ENCODE measurements around the gene RORC. TPM values are rescaled to one million over a fixed set of nuclear protein-coding genes. Genes with fewer than 3 reads are reported as not detected.
A peak's percentile ranks its signal among the peaks of the same experiment; 100 is the strongest.
"Not testable (repeated sequence)": the region's sequence is repeated elsewhere in the genome, so short reads cannot be mapped to it uniquely, and the experiment has no call there.

The RORC gene
- total and polyA plus RNA-seq, 2 donors = 19.9 to 56.8 TPM

DNA sequence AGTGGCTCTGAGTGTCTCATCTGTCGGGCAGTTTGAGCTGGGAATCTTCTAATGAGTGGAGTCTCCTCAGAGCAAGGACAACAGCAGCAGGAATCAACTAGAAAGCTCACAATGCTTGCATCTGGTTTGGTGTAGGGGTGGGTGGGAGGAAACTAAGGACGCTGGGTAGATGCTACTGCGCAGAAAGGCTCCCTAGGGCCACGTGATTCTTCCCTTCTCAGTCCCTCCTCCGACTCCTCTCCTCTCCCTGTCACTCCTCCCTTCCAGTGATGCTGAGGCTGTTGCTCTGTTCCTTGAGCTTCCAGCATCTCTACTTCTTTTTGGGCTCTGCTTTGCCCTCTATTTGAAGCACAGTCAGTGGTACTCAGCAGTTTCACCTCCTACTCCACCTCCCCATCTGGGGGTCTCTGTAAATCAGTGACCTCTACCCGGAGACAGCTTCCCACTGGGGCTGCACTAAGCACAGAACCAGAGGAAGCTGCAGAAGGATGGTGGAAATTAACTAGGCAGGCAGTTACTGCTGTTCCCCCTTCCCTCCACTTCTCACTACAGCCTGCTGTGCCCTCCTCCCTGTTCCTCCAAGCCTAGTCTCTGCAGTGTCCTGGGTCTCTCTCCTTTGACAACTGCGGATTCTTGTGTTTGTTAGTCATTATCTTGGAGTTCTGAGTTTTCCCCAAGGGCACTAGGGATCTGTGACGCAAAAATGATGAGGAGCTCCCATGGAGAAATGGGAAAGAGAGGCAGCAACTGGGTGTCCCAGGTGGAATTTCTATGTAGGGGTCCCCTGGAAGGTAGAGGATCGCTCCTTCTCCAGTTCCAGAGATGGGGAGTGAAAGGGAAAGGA lies 32.2 kb downstream of the RORC start:
- Histone ChIP-seq H3K27ac (ENCODE audit: low read depth in 1 of 2, low read length in 1 of 2) (no peak overlapping the region), H3K9me3 (ENCODE audit: control insufficient read depth in 2 of 2, insufficient read depth in 1 of 2, low read length in 1 of 2) (no peaks in the 10 kb centered on the region), H3K27me3 (ENCODE audit: control insufficient read depth in 2 of 2, insufficient read depth in 1 of 2, low read length in 1 of 2) (peaks cover 0 to 5% of the 10 kb centered on the region in 2 donors), H3K4me1 (ENCODE audit: control insufficient read depth in 2 of 2, insufficient read depth in 2 of 2, low read length in 2 of 2) (peaks cover 0 to 15% of the 10 kb centered on the region in 2 donors), H3K36me3 (ENCODE audit: control insufficient read depth in 2 of 2, insufficient read depth in 2 of 2, low read length in 1 of 2) (peaks cover 0 to 3% of the 10 kb centered on the region in 2 donors), H3K4me3 (ENCODE audit: low read length in 2 of 2) (no peak overlapping the region)
- DNase-seq (ENCODE audit: low read depth in 6 of 9, low spot score in 9 of 9) = no peak
- WGBS = 87% methylated on average over 9 of the region's 9 CpGs

DNA sequence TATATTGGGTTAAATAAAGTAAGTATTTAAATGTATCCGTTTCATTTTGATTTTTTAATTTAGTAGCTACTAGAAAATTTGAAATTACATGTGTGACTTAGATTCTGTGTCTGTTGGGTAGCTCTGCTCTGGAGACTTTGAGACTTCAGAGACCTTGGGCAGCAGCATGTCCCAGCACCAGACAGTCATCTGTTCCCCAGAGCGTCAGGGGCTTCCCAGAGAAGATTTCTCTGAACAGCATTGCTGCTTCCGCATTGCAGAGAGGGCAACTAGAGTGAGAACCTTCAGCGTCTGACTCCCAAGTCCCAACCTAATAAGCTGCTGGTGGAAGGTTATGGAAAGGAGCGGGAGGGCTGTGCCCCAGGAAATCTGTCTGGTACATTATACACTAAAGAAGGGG lies 33.0 kb downstream of the RORC start:
- peaks cover 0 to 15% of the 10 kb centered on the region in 2 donors for H3K4me1 ChIP-seq (ENCODE audit: control insufficient read depth in 2 of 2, insufficient read depth in 2 of 2, low read length in 2 of 2)
- WGBS = 96% methylated on average over 5 of the region's 5 CpGs
- peaks cover 0 to 1% of the 10 kb centered on the region in 2 donors for H3K36me3 ChIP-seq (ENCODE audit: control insufficient read depth in 2 of 2, insufficient read depth in 2 of 2, low read length in 1 of 2)
- no peak overlapping the region for H3K4me3 ChIP-seq (ENCODE audit: low read length in 2 of 2)
- no peaks in the 10 kb centered on the region for H3K9me3 ChIP-seq (ENCODE audit: control insufficient read depth in 2 of 2, insufficient read depth in 1 of 2, low read length in 1 of 2)
- no peak overlapping the region for H3K27ac ChIP-seq (ENCODE audit: low read depth in 1 of 2, low read length in 1 of 2)
- no peak for DNase-seq (ENCODE audit: low read depth in 6 of 9, low spot score in 9 of 9)
- peaks cover 0 to 5% of the 10 kb centered on the region in 2 donors for H3K27me3 ChIP-seq (ENCODE audit: control insufficient read depth in 2 of 2, insufficient read depth in 1 of 2, low read length in 1 of 2)

DNA sequence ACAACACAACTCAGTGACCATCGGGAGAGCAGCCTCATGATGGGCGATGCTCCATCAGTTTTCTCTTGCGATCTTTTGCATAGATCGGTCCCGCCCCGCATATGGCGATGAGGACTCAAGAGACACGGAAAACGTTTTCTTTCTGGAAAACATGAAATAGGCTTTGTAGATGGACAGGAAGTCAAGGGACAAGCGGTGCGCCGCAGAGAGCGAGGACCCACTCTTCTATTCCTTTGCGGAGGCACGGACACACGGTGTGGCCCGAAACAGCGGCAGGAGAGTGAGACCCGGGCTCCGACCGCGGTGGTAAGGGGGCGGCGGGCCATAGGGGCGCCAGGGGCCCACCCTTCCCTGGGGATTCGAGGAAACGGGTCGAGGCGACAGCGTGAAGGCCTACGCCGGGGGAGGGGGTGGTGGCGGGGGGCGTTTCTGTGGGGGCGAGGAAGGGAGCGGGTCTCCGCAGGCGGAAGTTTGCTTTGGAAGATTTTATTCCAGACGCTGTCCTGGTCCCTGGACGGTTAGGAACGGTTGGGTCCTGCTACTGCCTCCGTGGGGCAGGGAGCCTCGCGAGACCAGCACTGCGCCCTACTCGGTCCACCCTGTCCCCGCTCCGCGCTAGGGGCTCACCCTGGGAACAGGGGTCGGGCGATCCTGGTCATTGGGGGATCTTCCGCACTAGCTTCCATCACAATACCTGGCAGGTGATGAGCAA lies 40.5 kb downstream of the RORC start:
- DNase-seq (ENCODE audit: low read depth in 6 of 9, low spot score in 9 of 9) = no peak
- Histone ChIP-seq H3K4me3 (ENCODE audit: low read length in 2 of 2) (peak overlapping the region; percentile 66 to 87), H3K4me1 (ENCODE audit: control insufficient read depth in 2 of 2, insufficient read depth in 2 of 2, low read length in 2 of 2) (peaks cover 0 to 10% of the 10 kb centered on the region in 2 donors), H3K27me3 (ENCODE audit: control insufficient read depth in 2 of 2, insufficient read depth in 1 of 2, low read length in 1 of 2) (peaks cover 0 to 8% of the 10 kb centered on the region in 2 donors), H3K27ac (ENCODE audit: low read depth in 1 of 2, low read length in 1 of 2) (peak overlapping the region in 1 of 2 donors; percentile 63), H3K36me3 (ENCODE audit: control insufficient read depth in 2 of 2, insufficient read depth in 2 of 2, low read length in 1 of 2) (no peaks in the 10 kb centered on the region), H3K9me3 (ENCODE audit: control insufficient read depth in 2 of 2, insufficient read depth in 1 of 2, low read length in 1 of 2) (no peaks in the 10 kb centered on the region)
- 2% methylated on average over 52 of the region's 52 CpGs for WGBS

DNA sequence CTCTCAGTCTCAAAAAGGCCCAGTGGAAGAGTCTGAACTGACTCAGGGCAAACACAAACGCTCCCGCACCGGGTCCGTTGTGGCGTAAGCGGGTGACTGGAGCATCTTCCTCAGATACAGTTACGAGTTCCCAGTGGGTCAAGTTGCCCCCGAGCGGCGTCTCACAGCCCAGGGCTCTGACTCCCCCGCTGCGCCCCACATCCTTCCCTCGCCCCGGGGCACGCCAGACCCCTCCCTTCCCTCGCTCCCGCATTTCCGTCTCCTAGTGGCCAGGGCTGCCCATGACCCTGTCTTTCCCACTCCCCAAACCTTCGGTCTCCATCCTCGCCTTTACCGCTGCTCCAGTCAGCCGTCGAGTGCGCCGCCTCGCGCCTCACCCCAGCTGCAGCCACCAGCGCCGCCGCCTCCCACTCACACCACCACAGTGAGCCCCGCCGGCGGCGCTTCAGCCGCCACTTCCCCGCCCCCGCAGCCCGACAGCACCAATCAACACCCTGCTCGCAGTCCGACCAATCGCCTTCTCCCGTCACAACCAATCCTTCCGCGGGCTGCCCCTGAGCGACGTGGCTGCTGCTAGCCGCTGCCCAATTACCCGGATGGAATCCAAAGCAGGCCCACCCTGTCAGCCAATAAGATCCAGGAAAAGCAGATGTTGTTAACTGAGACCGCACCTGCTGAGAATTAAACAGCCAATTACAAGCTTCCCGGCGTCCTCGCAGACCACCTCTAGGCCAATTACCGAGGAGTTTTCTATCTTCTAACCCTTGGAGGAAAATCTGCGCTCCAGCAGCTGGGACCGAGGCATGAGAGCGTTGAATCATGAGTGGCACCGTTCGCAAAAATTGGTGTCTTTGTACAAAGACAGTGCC lies 41.3 kb downstream of the RORC start, which contains the start of gene TDRKH:
Gene TDRKH (minus strand): TSS at position 430 of the 869 bp plus-strand sequence. CDS start 7,478 bp downstream, outside the sequence.
- WGBS = under 1% methylated on average over 58 of the region's 58 CpGs
- Histone ChIP-seq H3K4me1 (ENCODE audit: control insufficient read depth in 2 of 2, insufficient read depth in 2 of 2, low read length in 2 of 2) (peaks cover 0 to 10% of the 10 kb centered on the region in 2 donors), H3K4me3 (ENCODE audit: low read length in 2 of 2) (peak within 1 kb of the TSS; percentile 66 to 87), H3K27me3 (ENCODE audit: control insufficient read depth in 2 of 2, insufficient read depth in 1 of 2, low read length in 1 of 2) (peaks cover 0 to 8% of the 10 kb centered on the region in 2 donors), H3K27ac (ENCODE audit: low read depth in 1 of 2, low read length in 1 of 2) (peak within 1 kb of the TSS; percentile 63 to 70), H3K36me3 (ENCODE audit: control insufficient read depth in 2 of 2, insufficient read depth in 2 of 2, low read length in 1 of 2) (no peaks in the 10 kb centered on the region), H3K9me3 (ENCODE audit: control insufficient read depth in 2 of 2, insufficient read depth in 1 of 2, low read length in 1 of 2) (no peaks in the 10 kb centered on the region)
- peak; percentile 87 to 99 (median 97) for DNase-seq (ENCODE audit: low read depth in 6 of 9, low spot score in 9 of 9)

DNA sequence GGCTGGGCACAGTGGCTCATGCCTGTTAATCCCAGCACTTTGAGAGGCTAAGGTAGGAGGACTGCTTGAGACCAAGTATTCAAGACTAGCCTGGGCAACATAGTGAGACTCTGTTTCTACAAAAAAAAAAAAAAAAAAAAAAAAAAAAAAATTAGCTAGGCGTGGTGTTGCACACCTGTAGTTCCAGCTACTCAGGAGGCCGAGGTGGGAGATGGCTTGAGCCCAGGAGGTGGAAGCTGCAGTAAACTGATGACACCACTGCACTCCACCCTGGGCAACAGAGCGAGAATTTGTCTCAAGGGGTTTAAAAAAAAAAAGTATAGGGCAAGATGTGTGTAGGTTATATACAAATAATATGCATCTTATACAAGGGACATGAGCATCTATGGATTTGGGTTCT lies 43.9 kb downstream of the RORC start:
- H3K27me3 ChIP-seq (ENCODE audit: control insufficient read depth in 2 of 2, insufficient read depth in 1 of 2, low read length in 1 of 2) = peaks cover 0 to 8% of the 10 kb centered on the region in 2 donors
- H3K4me1 ChIP-seq (ENCODE audit: control insufficient read depth in 2 of 2, insufficient read depth in 2 of 2, low read length in 2 of 2) = peaks cover 0 to 10% of the 10 kb centered on the region in 2 donors
- no peak overlapping the region for H3K4me3 ChIP-seq (ENCODE audit: low read length in 2 of 2)
- H3K36me3 ChIP-seq (ENCODE audit: control insufficient read depth in 2 of 2, insufficient read depth in 2 of 2, low read length in 1 of 2) = peaks cover 0 to under 1% of the 10 kb centered on the region in 2 donors
- DNase-seq (ENCODE audit: low read depth in 6 of 9, low spot score in 9 of 9) = no peak
- H3K27ac ChIP-seq (ENCODE audit: low read depth in 1 of 2, low read length in 1 of 2) = no peak overlapping the region
- WGBS = 93% methylated on average over 3 of the region's 3 CpGs
- H3K9me3 ChIP-seq (ENCODE audit: control insufficient read depth in 2 of 2, insufficient read depth in 1 of 2, low read length in 1 of 2) = no peaks in the 10 kb centered on the region

DNA sequence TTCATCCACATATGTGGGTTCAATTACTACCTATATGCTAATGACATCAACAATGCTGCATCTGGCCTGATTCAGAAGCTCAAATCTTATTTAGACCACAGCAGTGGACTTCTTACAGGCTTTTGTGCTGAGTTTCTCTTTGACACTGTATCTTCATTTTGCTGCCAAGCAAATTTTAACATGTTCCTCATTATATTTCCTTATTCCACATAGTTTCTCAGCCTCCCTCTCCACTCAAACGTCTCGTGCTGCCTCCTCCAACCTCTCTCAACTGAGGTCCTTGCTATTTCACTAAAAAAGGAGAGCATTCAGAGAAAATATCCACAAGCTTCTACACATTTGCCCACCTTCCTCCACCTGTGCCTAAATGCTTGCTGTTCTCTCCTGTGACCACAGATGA lies 47.8 kb downstream of the RORC start:
- peak overlapping the region in 1 of 2 donors; percentile 17 for H3K27ac ChIP-seq (ENCODE audit: low read depth in 1 of 2, low read length in 1 of 2)
- H3K4me3 ChIP-seq (ENCODE audit: low read length in 2 of 2) = no peak overlapping the region
- peaks cover 3 to 9% of the 10 kb centered on the region in 2 donors for H3K36me3 ChIP-seq (ENCODE audit: control insufficient read depth in 2 of 2, insufficient read depth in 2 of 2, low read length in 1 of 2)
- no peaks in the 10 kb centered on the region for H3K27me3 ChIP-seq (ENCODE audit: control insufficient read depth in 2 of 2, insufficient read depth in 1 of 2, low read length in 1 of 2)
- WGBS = 86% methylated on average over 2 of the region's 2 CpGs
- peaks cover 8% of the 10 kb centered on the region in 2 donors for H3K4me1 ChIP-seq (ENCODE audit: control insufficient read depth in 2 of 2, insufficient read depth in 2 of 2, low read length in 2 of 2)
- H3K9me3 ChIP-seq (ENCODE audit: control insufficient read depth in 2 of 2, insufficient read depth in 1 of 2, low read length in 1 of 2) = no peaks in the 10 kb centered on the region
- DNase-seq (ENCODE audit: low read depth in 6 of 9, low spot score in 9 of 9) = no peak

DNA sequence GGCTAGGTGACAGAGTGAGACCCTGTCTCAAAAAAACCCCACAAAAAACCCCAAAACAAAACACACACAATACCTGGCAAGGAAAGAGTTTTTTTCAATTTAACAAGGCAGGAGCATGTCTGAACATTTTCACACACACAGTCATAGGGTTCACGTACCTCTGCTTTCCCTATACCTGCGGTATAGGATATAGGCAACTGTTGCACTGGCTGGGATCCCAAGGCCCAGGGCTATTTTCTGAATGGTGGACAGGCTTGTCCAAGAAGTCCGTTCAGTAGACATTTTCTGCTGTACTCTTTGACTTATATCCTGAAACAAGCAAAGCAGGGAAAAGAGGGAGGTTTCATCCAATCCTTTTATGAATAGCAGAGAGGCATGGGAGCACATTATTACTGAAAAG lies 48.9 kb downstream of the RORC start:
- Histone ChIP-seq H3K4me3 (ENCODE audit: low read length in 2 of 2) (no peak overlapping the region), H3K27me3 (ENCODE audit: control insufficient read depth in 2 of 2, insufficient read depth in 1 of 2, low read length in 1 of 2) (no peaks in the 10 kb centered on the region), H3K9me3 (ENCODE audit: control insufficient read depth in 2 of 2, insufficient read depth in 1 of 2, low read length in 1 of 2) (no peaks in the 10 kb centered on the region), H3K4me1 (ENCODE audit: control insufficient read depth in 2 of 2, insufficient read depth in 2 of 2, low read length in 2 of 2) (peaks cover 8% of the 10 kb centered on the region in 2 donors), H3K36me3 (ENCODE audit: control insufficient read depth in 2 of 2, insufficient read depth in 2 of 2, low read length in 1 of 2) (peaks cover 9 to 11% of the 10 kb centered on the region in 2 donors), H3K27ac (ENCODE audit: low read depth in 1 of 2, low read length in 1 of 2) (no peak overlapping the region)
- WGBS = 93% methylated on average over 3 of the region's 3 CpGs
- DNase-seq (ENCODE audit: low read depth in 6 of 9, low spot score in 9 of 9) = no peak

DNA sequence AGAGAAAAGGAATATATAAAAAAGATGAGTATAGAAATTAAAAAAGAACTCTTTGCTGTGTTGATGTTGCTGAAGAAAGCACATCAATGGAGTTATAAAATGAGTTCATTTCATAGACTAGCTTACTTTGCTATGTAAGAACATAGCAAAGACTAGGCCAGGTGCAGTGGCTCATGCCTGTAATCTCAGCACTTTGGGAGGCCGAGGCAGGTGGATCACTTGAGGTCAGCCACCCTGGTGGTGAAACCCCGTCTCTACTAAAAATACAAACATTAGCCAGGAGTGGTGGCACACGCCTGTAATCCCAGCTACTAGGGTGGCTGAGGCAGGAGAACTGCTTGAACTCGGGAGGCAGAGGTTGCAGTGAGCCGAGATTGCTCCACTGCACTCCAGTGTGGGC lies 49.6 kb downstream of the RORC start:
- not testable (repeated sequence) for H3K4me3 ChIP-seq (ENCODE audit: low read length in 2 of 2); H3K27ac ChIP-seq (ENCODE audit: low read depth in 1 of 2, low read length in 1 of 2); H3K4me1 ChIP-seq (ENCODE audit: control insufficient read depth in 2 of 2, insufficient read depth in 2 of 2, low read length in 2 of 2); H3K27me3 ChIP-seq (ENCODE audit: control insufficient read depth in 2 of 2, insufficient read depth in 1 of 2, low read length in 1 of 2); DNase-seq (ENCODE audit: low read depth in 6 of 9, low spot score in 9 of 9); H3K9me3 ChIP-seq (ENCODE audit: control insufficient read depth in 2 of 2, insufficient read depth in 1 of 2, low read length in 1 of 2)
- 92% methylated on average over 5 of the region's 5 CpGs for WGBS
- H3K36me3 ChIP-seq (ENCODE audit: control insufficient read depth in 2 of 2, insufficient read depth in 2 of 2, low read length in 1 of 2) = peaks cover 11% of the 10 kb centered on the region in 2 donors

All from thymus (tissue), 11 donors.